Activated CD4-positive, alpha-beta T cell treated with anti-CD3 and anti-CD28 coated beads, Interleukin-2, amount 10 ng/mL, durations not matched to agents 7 days and 5 days (primary cell): ENCODE data around the gene PDE4C. TPM values are rescaled to one million over a fixed set of nuclear protein-coding genes. Genes with fewer than 3 reads are reported as not detected.

ENCODE experiments used
- CTCF ChIA-PET: fragments of 350-600 bp; sonication (Branson Sonifier 250); formaldehyde crosslinking; loops from one replicate; lab custom pipeline; 2021; ENCODE audit warnings: antibody characterized with exemption; lab: Charles Lee
- POLR2A ChIA-PET: fragments of 350-600 bp; sonication (Branson Sonifier 250); formaldehyde crosslinking; loops from one replicate; lab custom pipeline; 2021; ENCODE audit warnings: antibody characterized with exemption; lab: Charles Lee
- DNase-seq: peaks from one replicate; pipeline ENCODE4 v3.0.0-alpha.2; 2020
- H3K27ac Mint-ChIP-seq: one replicate; pipeline ENCODE4 v1.8.0; 2021; ENCODE audit warnings: mild to moderate bottlenecking, moderate library complexity, mixed read lengths
- H3K27me3 Mint-ChIP-seq: one replicate; pipeline ENCODE4 v1.8.0; 2021; ENCODE audit warnings: mixed read lengths
- H3K36me3 Mint-ChIP-seq: one replicate; pipeline ENCODE4 v1.8.0; 2021; ENCODE audit warnings: low read depth, mixed read lengths
- H3K4me1 Mint-ChIP-seq: one replicate; pipeline ENCODE4 v1.8.0; 2021; ENCODE audit warnings: mixed read lengths
- H3K4me3 Mint-ChIP-seq: one replicate; pipeline ENCODE4 v1.8.0; 2021; ENCODE audit warnings: mild to moderate bottlenecking, moderate library complexity, mixed read lengths
- H3K9me3 Mint-ChIP-seq: one replicate; pipeline ENCODE4 v1.8.0; 2021; ENCODE audit warnings: mixed read lengths
- total RNA-seq, 2 experiments: library from RNA; stranded (reverse); gene quantifications; one replicate each; pipeline ENCODE4 v1.2.3, GENCODE V29; 2021

Gene PDE4C
- total RNA-seq, 2 experiments from 2014 or later = 0.15 TPM; not detected in 1

GRCh38 chr19:18226956-18227780, 930 bp upstream of the PDE4C start:
- H3K36me3 Mint-ChIP-seq = no peaks in the 10 kb centered on the region
- H3K4me3 Mint-ChIP-seq = no peak overlapping the region
- H3K27me3 Mint-ChIP-seq = peaks cover 52% of the 10 kb centered on the region
- peaks cover 15% of the 10 kb centered on the region for H3K4me1 Mint-ChIP-seq
- no peak for DNase-seq
- no peaks in the 10 kb centered on the region for H3K9me3 Mint-ChIP-seq
- H3K27ac Mint-ChIP-seq = no peak overlapping the region
- POLR2A ChIA-PET = no interaction called here
- CTCF ChIA-PET = interaction anchor here (0.6 kb wide), 1 partner anchor 18 kb away, joined by 5 read pairs; no protein-coding TSS in a partner anchor

- Mint-ChIP-seq H3K4me1 (peaks cover 17% of the 10 kb centered on the region), H3K4me3 (no peak overlapping the region), H3K27me3 (peaks cover 45% of the 10 kb centered on the region), H3K9me3 (no peaks in the 10 kb centered on the region), H3K36me3 (no peaks in the 10 kb centered on the region), H3K27ac (no peak overlapping the region)
- ChIA-PET POLR2A (no interaction called here), CTCF (interaction anchor here (1.0 to 1.6 kb wide), 4 partner anchors 8 to 103 kb away, joined by 3 to 8 read pairs (median 6); a partner anchor contains a TSS)
- no peak for DNase-seq
These were observed 910 bp downstream of the PDE4C start for GRCh38 chr19:18225355-18225701.

DNA sequence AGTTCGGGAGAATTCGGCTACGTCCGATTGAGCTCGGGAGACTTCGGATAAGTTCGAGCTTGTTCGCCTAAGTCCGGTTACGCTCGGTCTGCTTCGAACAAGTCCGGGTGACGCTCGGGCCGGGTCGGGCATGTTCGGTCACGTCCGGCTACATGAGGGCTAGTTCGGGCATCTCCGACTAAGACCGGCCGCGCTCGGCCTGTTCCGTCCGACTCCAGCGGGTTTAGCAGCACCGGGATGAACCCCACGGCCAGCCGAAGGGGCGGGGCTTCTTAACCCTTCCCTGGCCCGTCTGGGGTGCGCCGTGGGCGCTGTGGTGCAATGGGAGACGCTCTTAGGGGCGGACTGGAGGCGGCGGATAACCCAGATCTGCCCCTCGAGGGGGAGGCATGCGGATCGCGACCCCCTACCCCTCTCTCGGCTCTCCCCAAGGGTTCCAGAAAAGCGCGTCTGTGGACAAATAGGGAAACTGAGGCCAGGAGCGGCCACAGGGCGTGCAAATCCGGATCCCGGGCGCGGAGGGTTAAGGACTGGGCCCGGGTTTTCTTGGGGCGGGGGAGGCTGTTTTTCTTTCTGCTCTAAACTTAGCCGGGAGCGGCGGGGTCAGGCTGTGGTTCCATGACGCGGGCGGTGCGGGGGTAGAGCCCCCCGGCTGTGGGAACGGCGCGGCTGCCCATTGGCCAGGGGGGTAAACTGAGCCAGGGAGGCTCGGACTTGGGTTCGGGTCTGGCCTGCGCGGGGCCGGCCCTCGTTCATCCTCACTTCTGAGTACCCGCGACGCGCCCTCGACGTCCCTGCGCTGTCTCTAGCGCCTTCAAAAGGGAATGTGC, 1.5 kb downstream of the PDE4C start:
- Mint-ChIP-seq H3K4me3 (peak overlapping the region; percentile 73), H3K27me3 (peaks cover 49% of the 10 kb centered on the region), H3K4me1 (peaks cover 19% of the 10 kb centered on the region), H3K27ac (no peak overlapping the region), H3K36me3 (no peaks in the 10 kb centered on the region), H3K9me3 (no peaks in the 10 kb centered on the region)
- POLR2A ChIA-PET = no interaction called here
- CTCF ChIA-PET = interaction anchor here (1.0 to 2.3 kb wide), 11 partner anchors 9 to 165 kb away, joined by 3 to 10 read pairs (median 5); a partner anchor contains a TSS
- DNase-seq = peak; percentile 90

DNA sequence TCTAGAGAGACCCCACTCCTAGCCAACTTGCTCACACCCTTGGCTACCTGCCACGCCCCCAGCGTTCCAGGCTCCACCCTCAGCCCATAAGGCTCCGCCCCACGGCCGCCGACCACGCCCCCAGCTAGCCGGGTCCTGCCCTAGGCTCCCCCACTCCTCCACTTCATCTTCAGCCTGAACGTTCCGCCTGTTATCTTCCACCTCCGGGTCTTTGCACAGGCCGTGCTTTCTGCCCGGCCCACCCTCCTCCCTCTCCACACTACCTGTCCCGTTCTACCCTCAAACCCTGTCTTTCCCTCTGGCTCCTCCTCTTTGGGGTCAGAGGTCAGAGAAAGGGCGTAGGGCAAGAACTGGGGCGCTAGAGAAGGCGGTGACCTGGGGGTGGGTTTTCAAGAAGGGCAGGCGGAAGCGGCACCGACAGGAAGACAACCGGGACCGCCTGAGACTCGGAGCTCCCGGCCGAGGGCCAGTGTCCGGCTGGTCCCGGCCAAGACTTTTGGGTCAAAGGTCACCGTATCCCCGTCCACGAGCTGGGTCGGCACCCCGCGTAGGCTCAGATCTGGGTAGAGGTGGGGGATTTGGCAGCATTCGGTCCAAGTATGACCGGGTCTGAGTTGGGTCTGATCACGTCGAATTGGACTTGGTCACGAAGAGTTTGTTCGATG, 2.2 kb downstream of the PDE4C start:
- Mint-ChIP-seq H3K27me3 (peaks cover 47% of the 10 kb centered on the region), H3K27ac (no peak overlapping the region), H3K36me3 (no peaks in the 10 kb centered on the region), H3K4me3 (peak overlapping the region; percentile 73), H3K4me1 (peaks cover 20% of the 10 kb centered on the region), H3K9me3 (no peaks in the 10 kb centered on the region)
- POLR2A ChIA-PET = no interaction called here
- CTCF ChIA-PET = interaction anchor here (0.8 to 2.3 kb wide), 12 partner anchors 9 to 165 kb away, joined by 3 to 10 read pairs (median 4); no protein-coding TSS in a partner anchor
- no peak for DNase-seq

DNA sequence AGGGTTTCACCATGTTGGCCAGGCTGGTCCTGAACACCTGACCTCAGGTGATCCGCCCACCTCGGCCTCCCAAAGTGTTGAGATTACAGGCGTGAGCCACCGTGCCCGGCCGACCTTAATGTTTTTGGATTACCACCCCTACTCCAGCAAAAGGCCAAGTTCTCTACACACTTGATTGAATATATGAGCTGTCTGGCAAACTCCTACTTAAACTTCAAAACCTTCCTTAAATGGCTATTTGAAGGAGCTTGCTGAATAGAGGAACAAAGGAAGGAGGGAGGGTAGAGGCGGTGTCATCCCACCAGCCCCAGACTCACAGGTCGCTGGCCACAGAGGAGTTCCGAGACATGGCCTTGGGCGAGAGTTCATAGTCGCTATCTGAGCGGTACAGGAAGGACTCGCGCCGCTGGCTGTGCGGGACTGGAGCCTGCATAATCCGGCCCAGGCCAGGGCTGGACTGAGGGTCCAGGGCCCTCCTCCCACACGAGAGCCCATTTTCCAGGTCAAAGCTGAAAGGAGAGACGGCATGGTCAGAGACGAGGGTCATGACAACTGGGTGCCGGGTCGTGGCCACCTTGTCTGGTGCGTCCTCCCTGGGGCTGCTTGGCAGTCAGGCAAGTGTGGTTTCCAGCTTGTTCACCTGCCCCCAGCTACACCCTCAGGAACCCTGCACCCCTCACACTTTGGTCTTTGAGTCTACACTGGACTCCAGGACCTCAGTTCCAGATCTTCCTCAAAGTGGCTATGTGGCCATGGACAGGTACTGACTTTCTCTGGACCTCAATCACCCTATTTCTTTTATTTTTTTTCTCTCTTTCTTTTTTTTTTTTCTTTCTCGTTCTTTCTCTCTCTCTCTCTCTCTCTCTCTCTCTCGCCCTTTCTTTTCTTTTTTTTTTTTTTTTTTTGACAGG, 4.2 kb downstream of the PDE4C start:
- H3K4me3 Mint-ChIP-seq = no peak overlapping the region
- POLR2A ChIA-PET = no interaction called here
- no peaks in the 10 kb centered on the region for H3K9me3 Mint-ChIP-seq
- peaks cover 20% of the 10 kb centered on the region for H3K4me1 Mint-ChIP-seq
- CTCF ChIA-PET = interaction anchor here (0.8 to 2.3 kb wide), 5 partner anchors 13 to 58 kb away, joined by 3 to 10 read pairs (median 4); no protein-coding TSS in a partner anchor
- H3K27me3 Mint-ChIP-seq = peaks cover 40% of the 10 kb centered on the region
- no peak overlapping the region for H3K27ac Mint-ChIP-seq
- no peaks in the 10 kb centered on the region for H3K36me3 Mint-ChIP-seq
- no peak for DNase-seq

DNA sequence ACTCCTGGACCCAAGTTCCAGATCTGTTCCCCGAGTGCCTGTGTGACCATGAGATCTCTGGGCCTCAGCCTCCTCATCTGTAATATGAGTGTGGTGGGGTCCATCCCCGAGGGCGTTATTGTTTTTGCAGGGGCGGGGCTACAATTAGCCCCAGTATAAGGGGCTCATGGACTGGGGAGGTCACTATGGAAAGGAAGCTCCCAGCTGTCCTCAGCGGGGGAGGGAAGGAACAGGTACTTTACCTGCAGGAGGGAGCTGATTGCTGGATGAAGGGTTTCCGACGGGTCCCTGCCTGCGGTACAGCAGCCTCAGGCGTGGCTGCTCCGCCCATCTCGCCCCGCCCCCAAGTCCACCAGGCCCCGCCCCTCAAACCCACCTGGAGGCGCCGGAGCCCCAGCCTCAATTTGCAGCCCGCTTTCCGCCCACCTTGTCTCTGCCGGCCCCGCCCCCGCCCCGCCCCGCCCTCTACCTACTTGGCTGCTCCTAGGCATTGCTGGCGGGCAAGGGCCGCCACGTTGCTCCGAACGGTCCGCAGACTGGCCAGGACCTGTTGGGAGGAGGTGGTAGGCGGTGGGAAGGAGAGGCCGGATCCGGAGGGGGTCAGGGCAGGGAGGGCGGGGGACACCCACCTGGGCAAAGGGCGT, 5.5 kb downstream of the PDE4C start:
- H3K27ac Mint-ChIP-seq = no peak overlapping the region

GRCh38 chr19:18219911-18220631, 6.2 kb downstream of the PDE4C start:
- Mint-ChIP-seq H3K9me3 (no peaks in the 10 kb centered on the region), H3K4me1 (peaks cover 15% of the 10 kb centered on the region), H3K27ac (no peak overlapping the region), H3K36me3 (no peaks in the 10 kb centered on the region), H3K27me3 (peaks cover 24% of the 10 kb centered on the region), H3K4me3 (no peak overlapping the region)
- ChIA-PET CTCF (interaction anchor here (0.7 to 2.1 kb wide), 8 partner anchors 11 to 287 kb away, joined by 3 to 7 read pairs (median 3); partner anchors contain the start of gene CCDC124), POLR2A (no interaction called here)
- DNase-seq = no peak

More for the DNA sequence above, 5.5 kb downstream of the PDE4C start:
- no peaks in the 10 kb centered on the region for H3K9me3 Mint-ChIP-seq
- no peak for DNase-seq
- H3K4me1 Mint-ChIP-seq = peaks cover 18% of the 10 kb centered on the region
- H3K4me3 Mint-ChIP-seq = no peak overlapping the region
- ChIA-PET CTCF (interaction anchor here (0.8 to 2.1 kb wide), 7 partner anchors 16 to 288 kb away, joined by 3 to 7 read pairs (median 3); partner anchors contain the start of gene CCDC124), POLR2A (no interaction called here)
- peaks cover 30% of the 10 kb centered on the region for H3K27me3 Mint-ChIP-seq
- H3K36me3 Mint-ChIP-seq = no peaks in the 10 kb centered on the region

- Mint-ChIP-seq H3K4me3 (no peak overlapping the region), H3K4me1 (peaks cover 10% of the 10 kb centered on the region), H3K27ac (no peak overlapping the region), H3K36me3 (no peaks in the 10 kb centered on the region), H3K9me3 (no peaks in the 10 kb centered on the region), H3K27me3 (peaks cover 12% of the 10 kb centered on the region)
- DNase-seq = no peak
- ChIA-PET CTCF (interaction anchor here (0.6 to 2.1 kb wide), 4 partner anchors 10 to 121 kb away, joined by 4 to 7 read pairs (median 4); no protein-coding TSS in a partner anchor), POLR2A (no interaction called here)
These were observed 7.6 kb downstream of the PDE4C start for GRCh38 chr19:18218600-18218999.

GRCh38 chr19:18218159-18218558, 8.1 kb downstream of the PDE4C start:
- POLR2A ChIA-PET = no interaction called here
- no peak overlapping the region for H3K4me3 Mint-ChIP-seq
- no peak for DNase-seq
- CTCF ChIA-PET = interaction anchor here (1.4 kb wide), 1 partner anchor 9 kb away, joined by 4 read pairs; no protein-coding TSS in a partner anchor
- H3K36me3 Mint-ChIP-seq = no peaks in the 10 kb centered on the region
- no peaks in the 10 kb centered on the region for H3K9me3 Mint-ChIP-seq
- H3K27ac Mint-ChIP-seq = no peak overlapping the region
- H3K4me1 Mint-ChIP-seq = peaks cover 10% of the 10 kb centered on the region
- H3K27me3 Mint-ChIP-seq = peaks cover 12% of the 10 kb centered on the region

- no peak for DNase-seq
- Mint-ChIP-seq H3K9me3 (no peaks in the 10 kb centered on the region), H3K4me1 (peaks cover 10% of the 10 kb centered on the region), H3K36me3 (no peaks in the 10 kb centered on the region), H3K27ac (no peak overlapping the region), H3K4me3 (no peak overlapping the region), H3K27me3 (peaks cover 12% of the 10 kb centered on the region)
- ChIA-PET CTCF (interaction anchor here (0.7 to 1.4 kb wide), 3 partner anchors 9 to 256 kb away, joined by 3 to 5 read pairs (median 3); no protein-coding TSS in a partner anchor), POLR2A (no interaction called here)
These were observed 9.4 kb downstream of the PDE4C start for GRCh38 chr19:18216789-18217188.
